Cardiac muscle cell (in vitro differentiated cells and primary cell): ENCODE results near the gene A1BG. TPM values are rescaled to one million over a fixed set of nuclear protein-coding genes. Genes with fewer than 3 reads are reported as not detected.

ENCODE experiments used
- DNase-seq, 2 donors: peaks; one replicate each; pipeline versions ENCODE4 v3.0.0 to v3.0.0-alpha.2; 2010 to 2017; ENCODE audit warnings: low read depth in 1 of 2, low spot score in 1 of 2
- H3K27ac ChIP-seq: fragments of 200-600 bp; sonication (generic); 2 replicates; pipeline ENCODE4 v1.5.1; 2016
- H3K27me3 ChIP-seq: fragments of 200-600 bp; sonication (generic); 2 replicates; pipeline ENCODE4 v1.6.0; 2016; ENCODE audit warnings: control low read depth
- H3K36me3 ChIP-seq: fragments of 200-600 bp; sonication (generic); 2 replicates; pipeline ENCODE4 v1.5.1; 2016; ENCODE audit warnings: control low read depth
- H3K4me1 ChIP-seq: fragments of 200-600 bp; sonication (generic); 2 replicates; pipeline ENCODE4 v1.8.1; 2017; ENCODE audit warnings: low read depth, mild to moderate bottlenecking, mixed run types
- H3K4me3 ChIP-seq: fragments of 200-600 bp; sonication (generic); 2 replicates; pipeline ENCODE4 v1.5.1; 2016; ENCODE audit warnings: mild to moderate bottlenecking
- H3K9me3 ChIP-seq: fragments of 200-600 bp; sonication (generic); 2 replicates; pipeline ENCODE4 v1.5.1; 2017; ENCODE audit warnings: low read depth, mild to moderate bottlenecking, control low read depth
- polyA plus RNA-seq: library from polyadenylated mRNA; unstranded; fragments of >200 nt; fragmentation: Nextera tagmentation; extraction: Ambion mirVana; gene quantifications from 2 replicates; pipeline ENCODE4 v1.2.1, GENCODE V29; 2016
- total RNA-seq: library from RNA; depleted of rRNA; stranded (reverse); fragments of >200 nt; gene quantifications from 2 replicates; pipeline ENCODE4 v1.2.3, GENCODE V29; 2016
- TF ChIP-seq, protein P1 (sequence below): IDR thresholded peaks from 2 replicates; pipeline ENCODE4 v1.5.1; 2012; ENCODE audit warnings: low read depth, mild to moderate bottlenecking, low read length

The A1BG gene
- total and polyA plus RNA-seq, 2 experiments from 2014 or later = 45.9 to 138 TPM

DNA sequence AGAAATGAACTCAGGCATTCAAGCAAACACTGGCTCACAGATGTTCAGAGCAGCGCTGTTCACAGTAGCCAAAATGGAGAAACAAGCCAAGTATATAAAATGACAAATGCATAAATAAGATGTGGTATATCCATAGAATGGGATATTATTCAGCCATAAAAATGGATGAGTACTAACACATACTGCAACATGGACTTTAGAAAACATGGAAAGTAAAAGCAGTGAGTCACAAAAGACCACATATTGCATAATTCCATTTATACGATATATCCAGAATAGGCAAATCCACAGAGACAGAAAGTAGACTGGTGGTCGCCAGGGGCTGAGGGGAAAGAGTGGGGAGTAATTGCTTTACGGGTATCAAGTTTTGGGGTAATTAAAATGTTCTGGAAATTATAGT, 20.9 kb upstream of the A1BG start:
- Histone ChIP-seq H3K27me3 (no peaks in the 10 kb centered on the region), H3K4me3 (no peak overlapping the region), H3K36me3 (no peaks in the 10 kb centered on the region), H3K4me1 (no peaks in the 10 kb centered on the region), H3K27ac (no peak overlapping the region), H3K9me3 (no peaks in the 10 kb centered on the region)
- no peak for DNase-seq
- TF ChIP-seq, protein P1, sequence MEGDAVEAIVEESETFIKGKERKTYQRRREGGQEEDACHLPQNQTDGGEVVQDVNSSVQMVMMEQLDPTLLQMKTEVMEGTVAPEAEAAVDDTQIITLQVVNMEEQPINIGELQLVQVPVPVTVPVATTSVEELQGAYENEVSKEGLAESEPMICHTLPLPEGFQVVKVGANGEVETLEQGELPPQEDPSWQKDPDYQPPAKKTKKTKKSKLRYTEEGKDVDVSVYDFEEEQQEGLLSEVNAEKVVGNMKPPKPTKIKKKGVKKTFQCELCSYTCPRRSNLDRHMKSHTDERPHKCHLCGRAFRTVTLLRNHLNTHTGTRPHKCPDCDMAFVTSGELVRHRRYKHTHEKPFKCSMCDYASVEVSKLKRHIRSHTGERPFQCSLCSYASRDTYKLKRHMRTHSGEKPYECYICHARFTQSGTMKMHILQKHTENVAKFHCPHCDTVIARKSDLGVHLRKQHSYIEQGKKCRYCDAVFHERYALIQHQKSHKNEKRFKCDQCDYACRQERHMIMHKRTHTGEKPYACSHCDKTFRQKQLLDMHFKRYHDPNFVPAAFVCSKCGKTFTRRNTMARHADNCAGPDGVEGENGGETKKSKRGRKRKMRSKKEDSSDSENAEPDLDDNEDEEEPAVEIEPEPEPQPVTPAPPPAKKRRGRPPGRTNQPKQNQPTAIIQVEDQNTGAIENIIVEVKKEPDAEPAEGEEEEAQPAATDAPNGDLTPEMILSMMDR = no peak

DNA sequence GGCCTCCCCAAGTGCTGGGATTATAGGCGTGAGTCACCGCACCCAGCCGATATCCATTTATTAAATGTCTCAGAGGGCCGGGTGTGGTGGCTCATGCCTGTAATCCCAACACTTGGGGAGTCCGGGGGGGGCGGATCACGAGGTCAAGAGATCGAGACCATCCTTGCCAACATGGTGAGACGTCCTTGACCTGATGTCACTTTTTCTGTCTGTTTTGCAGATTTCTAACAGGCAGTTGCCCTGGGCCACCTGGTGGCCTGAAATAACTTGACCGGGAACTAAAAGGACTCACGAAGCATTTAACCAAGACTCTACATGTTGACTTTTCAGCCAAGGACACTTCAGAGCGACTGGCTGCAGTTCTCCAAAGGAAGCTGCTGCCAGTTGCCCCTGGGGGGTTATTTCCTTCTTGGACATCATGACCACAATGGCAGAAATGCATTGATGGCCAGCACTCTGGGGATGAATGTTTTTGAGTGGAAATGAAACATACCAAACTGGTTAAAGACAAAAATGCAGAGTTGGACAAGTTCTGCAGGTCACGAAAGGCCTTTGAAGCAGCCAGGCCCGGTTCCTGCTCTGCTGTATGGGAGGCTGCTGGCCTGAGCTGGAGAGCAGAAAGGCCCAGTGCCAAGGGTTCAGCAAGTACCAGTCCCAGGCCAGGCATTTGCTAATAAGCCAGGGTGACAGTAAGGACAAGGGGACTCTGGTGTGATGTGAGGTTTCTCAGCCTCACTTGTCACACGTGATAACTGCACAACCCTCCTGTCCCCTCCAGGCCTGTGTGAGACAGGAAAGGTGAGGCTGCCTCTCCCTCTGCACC, 19.2 kb upstream of the A1BG start:
- Histone ChIP-seq H3K4me3 (no peak overlapping the region), H3K27ac (no peak overlapping the region), H3K9me3 (no peaks in the 10 kb centered on the region), H3K27me3 (no peaks in the 10 kb centered on the region), H3K36me3 (no peaks in the 10 kb centered on the region), H3K4me1 (no peaks in the 10 kb centered on the region)
- no peak for DNase-seq
- TF ChIP-seq, protein P1 = peak; percentile 6

GRCh38 chr19:58368561-58369360, 15.5 kb upstream of the A1BG start:
- TF ChIP-seq, protein P1 = no peak
- H3K27ac ChIP-seq = no peak overlapping the region
- no peak for DNase-seq

GRCh38 chr19:58367698-58368454, 14.6 kb upstream of the A1BG start:
- no peak overlapping the region for H3K27ac ChIP-seq
- no peaks in the 10 kb centered on the region for H3K4me1 ChIP-seq
- no peak overlapping the region for H3K4me3 ChIP-seq
- no peaks in the 10 kb centered on the region for H3K9me3 ChIP-seq
- TF ChIP-seq, protein P1 = no peak
- no peak for DNase-seq
- no peaks in the 10 kb centered on the region for H3K27me3 ChIP-seq
- H3K36me3 ChIP-seq = no peaks in the 10 kb centered on the region

More at GRCh38 chr19:58368561-58369360, 15.5 kb upstream of the A1BG start:
- no peaks in the 10 kb centered on the region for H3K36me3 ChIP-seq
- no peaks in the 10 kb centered on the region for H3K9me3 ChIP-seq
- H3K27me3 ChIP-seq = no peaks in the 10 kb centered on the region
- no peak overlapping the region for H3K4me3 ChIP-seq
- H3K4me1 ChIP-seq = no peaks in the 10 kb centered on the region

- H3K4me1 ChIP-seq = no peaks in the 10 kb centered on the region
- H3K9me3 ChIP-seq = no peaks in the 10 kb centered on the region
- H3K27me3 ChIP-seq = no peaks in the 10 kb centered on the region
- no peak overlapping the region for H3K27ac ChIP-seq
- no peaks in the 10 kb centered on the region for H3K36me3 ChIP-seq
- H3K4me3 ChIP-seq = no peak overlapping the region
- DNase-seq = no peak
- TF ChIP-seq, protein P1 = no peak
Observed at GRCh38 chr19:58366585-58367430, 13.5 kb upstream of the A1BG start.
